NCI-H748 (cell line): ENCODE measurements around the gene RPL36AL.
"Not testable (repeated sequence)": the region's sequence is repeated elsewhere in the genome, so short reads cannot be mapped to it uniquely, and the experiment has no call there.

Experiments
- DNase-seq: peaks from one replicate; lab custom pipeline; 2025; ENCODE audit not compliant: unreplicated experiment; lab: John Stamatoyannopoulos, UW

Gene RPL36AL

DNA sequence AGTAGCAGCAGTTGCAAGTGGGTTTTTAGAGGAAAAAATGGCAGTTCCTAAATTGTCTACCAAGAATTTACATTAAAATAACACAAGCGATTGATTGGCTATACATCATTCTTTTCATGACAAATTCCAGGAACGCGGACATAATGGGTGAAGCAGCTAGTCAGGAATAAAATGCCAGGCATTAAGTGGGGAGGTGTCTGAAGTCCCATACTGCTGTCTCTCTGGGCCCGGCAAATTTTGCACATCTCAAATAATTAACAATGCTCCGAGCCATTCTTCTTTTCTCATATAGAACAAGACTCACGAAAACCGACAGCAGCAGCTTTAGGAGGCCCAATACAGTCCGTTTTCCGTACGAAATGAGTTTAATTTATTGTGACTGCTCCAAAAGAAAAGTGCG lies 696 bp downstream of the RPL36AL start:
- peak; percentile 45 for DNase-seq

GRCh38 chr14:49619273-49619672 lies 1.2 kb downstream of the RPL36AL start:
- not testable (repeated sequence) for DNase-seq

DNA sequence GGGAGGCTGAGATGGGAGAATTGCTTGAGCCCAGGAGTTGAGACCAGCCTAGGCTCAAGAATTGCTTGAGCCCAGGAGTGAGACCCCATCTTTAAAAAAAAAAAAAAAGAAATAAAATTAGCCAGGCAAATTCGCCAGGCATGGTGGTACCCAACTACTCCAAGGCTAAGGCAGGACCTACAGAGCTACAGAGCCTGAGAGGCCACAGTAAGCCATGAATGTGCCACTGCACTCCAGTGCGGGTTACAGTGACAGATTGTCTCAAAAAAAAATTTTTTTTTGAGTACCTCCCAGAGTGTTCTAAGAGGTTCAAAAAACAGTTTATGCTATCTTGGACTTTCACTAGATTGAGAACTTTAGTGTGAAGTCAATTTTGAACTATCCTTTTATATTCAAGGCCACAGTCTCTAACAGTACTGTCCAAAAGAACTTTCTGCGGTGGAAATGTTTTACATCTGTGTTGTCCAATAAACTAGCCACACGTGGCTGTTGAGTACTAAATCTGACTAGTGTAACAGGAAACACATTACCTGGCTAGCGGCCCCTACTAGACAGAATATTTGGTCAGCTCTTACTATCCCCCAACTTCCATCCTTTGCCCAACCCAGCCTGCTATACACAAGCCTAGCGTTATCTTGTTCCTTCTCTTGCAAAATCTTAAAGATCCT lies 2.4 kb downstream of the RPL36AL start:
- no peak for DNase-seq

DNA sequence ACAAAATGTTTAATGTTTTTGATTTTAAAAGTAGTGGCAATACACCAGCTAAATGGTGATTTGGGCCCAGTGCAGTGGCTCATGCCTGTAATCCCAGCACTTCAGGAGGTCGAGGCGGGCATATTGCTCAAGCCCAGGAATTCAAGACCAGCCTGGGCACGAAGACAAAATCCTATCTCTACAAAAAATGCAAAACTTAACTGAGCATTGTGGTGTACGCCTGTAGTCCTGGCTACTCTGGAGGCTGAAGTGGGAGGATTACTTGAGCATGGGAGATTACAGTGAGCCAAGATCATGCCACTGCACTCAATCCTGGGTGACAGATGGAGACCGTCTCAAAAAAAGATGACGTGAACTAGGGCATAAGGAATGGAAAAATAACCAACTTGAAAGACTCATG lies 4.7 kb downstream of the RPL36AL start:
- DNase-seq, result no peak

DNA sequence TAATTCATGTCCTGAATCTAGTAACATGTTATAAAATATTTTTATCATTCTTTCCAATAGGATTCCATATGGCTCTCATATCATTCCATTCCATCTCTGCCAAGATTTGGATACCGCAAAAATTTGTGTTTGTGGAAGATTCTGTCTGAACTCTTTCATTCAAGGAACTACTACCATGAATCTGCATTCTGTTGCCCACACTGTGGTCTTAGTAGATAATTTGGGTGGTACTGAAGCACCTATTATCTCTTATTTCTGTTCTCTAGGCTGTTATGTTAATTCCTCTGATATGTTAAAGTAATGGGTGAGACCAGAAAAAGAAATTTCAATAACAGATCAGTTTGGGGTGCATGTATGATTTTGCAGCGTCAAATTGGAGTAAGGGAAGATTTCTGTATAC lies 6.2 kb downstream of the RPL36AL start:
- no peak for DNase-seq

GRCh38 chr14:49612671-49613070 lies 7.8 kb downstream of the RPL36AL start:
- DNase-seq, result no peak

DNA sequence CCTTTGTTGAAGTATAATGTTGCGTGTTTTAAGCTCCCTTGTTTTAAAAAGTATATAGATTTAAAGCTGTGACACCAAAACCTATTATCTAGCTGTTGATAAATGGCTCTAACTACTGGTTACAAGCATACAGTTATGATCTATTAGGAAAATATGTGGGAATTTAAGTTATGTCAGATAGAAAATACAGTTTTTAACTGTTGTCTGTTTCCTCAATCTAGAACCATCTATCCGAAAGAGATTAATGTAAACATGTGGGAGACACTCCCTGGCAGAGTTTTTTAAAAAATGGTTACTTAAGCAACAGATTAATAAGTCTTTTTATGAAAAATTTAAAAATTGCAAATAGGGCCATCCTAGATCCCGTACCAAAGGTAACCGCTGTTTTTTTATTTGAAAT lies 8.2 kb downstream of the RPL36AL start:
- DNase-seq, result no peak

DNA sequence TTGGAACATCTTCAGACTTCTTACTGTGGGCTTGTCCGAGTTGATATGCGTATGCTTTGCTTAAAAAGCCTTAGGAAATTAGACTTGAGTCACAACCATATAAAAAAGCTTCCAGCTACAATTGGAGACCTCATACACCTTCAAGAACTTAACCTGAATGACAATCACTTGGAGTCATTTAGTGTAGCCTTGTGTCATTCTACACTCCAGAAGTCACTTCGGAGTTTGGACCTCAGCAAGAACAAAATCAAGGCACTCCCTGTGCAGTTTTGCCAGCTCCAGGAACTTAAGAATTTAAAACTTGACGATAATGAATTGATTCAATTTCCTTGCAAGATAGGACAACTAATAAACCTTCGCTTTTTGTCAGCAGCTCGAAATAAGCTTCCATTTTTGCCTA lies 12.8 kb downstream of the RPL36AL start:
- no peak for DNase-seq

- peak; percentile 89 for DNase-seq
These were observed 21.7 kb downstream of the RPL36AL start, which contains the start of gene LRR1 for GRCh38 chr14:49598485-49599300. Gene LRR1, plus strand, starts transcription at chr14:49598940. Its CDS starts 81 bp downstream, at chr14:49599021.

GRCh38 chr14:49598189-49598484 lies 22.3 kb downstream of the RPL36AL start:
- no peak for DNase-seq

DNA sequence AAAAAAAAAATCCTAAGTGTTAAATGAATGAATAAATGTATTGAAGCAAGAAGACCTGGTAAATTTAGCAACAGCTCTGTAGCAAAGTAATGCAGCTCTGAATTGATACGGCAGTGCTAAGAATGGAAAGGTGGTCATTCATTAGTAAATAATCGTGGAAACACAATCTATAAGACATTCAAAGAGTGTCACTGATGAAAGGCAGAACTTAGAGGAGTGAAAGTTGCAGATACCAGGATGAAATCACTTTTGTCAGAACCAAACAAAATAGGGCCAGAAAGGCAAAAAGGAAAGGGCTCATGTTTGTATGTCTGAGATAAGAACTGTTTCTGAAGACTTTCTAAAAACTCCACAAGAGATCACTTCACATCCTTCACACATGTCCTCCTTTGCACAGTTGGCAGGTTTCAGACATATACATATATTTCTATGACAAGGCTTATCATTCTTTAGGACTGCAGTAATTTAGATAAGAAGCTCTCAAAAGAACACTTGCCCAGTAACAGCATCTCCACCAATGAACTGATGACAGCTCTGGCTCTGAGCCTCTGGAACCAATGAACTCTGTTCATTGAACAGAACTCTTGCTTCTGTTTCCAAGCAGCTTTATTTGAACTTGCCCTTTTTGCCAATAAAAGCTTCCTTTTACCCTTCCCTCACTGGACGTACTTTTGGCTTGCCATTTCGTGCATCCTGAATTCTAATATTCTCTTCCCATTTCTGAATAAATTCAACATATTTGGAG lies 25.9 kb downstream of the RPL36AL start:
- no peak for DNase-seq

DNA sequence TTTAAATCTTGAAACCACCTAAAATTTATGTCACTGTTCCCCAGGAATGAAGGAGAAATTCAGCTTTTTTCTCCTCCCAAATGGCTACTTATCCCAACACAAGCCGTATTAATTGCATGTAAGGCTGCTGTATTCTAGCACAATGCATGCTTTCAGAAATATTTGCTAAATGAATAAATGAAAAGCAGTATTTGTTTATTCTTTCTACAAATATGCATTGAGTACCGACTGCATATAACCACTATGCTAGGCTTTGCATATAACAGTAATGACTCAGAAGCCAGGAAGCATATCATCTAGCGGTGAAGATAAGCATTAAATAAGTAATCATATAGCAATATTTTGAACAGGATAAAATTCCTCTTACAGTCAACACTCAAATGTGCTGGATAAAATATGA lies 27.4 kb downstream of the RPL36AL start:
- no peak for DNase-seq

DNA sequence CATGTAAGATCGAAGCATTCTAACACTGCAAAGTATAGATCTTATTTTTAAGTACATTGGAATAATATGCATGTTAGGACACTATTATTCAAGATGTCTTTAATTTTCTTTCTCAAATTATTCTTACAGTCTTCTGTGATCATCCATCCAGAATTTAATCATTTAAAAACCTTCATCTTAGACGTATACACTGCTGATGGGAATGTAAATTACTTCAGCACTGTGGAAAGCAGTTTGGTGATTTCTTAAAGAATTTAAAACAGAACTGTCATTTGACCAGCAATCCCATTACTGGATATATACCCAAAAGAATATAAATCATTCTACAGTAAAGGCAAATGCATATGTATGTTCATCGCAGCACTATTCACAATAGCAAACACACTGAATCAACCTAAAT lies 31.0 kb downstream of the RPL36AL start:
- no peak for DNase-seq

DNA sequence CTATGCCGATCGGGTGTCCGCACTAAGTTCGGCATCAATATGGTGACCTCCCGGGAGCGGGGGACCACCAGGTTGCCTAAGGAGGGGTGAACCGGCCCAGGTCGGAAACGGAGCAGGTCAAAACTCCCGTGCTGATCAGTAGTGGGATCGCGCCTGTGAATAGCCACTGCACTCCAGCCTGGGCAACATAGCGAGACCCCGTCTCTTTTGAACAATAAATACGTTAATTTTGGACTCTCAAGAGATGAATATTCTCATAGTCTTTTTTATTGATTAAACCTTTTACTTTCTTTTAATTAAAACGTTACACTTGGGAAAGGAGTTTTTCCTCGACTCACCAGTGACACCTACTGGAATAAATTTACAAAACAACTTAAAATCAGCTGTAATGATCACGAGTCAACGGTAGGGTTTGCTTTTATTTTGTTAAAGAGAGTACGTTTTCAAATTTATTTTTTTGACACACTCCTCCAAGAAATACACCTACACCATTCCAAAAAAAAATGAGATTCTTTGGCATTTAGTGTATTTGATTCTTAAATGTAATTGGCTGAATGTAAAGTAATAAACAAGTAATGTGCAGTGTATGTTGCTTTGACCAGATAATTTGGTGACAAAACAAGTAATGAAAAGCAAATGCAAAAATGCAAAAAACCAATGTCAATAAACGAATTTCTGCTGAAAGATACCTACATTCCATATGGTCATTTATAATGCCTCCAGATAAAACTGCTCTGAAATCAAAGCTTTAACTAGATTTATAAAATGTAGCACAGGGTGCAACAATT lies 33.6 kb downstream of the RPL36AL start:
- peak; percentile 69 for DNase-seq

DNA sequence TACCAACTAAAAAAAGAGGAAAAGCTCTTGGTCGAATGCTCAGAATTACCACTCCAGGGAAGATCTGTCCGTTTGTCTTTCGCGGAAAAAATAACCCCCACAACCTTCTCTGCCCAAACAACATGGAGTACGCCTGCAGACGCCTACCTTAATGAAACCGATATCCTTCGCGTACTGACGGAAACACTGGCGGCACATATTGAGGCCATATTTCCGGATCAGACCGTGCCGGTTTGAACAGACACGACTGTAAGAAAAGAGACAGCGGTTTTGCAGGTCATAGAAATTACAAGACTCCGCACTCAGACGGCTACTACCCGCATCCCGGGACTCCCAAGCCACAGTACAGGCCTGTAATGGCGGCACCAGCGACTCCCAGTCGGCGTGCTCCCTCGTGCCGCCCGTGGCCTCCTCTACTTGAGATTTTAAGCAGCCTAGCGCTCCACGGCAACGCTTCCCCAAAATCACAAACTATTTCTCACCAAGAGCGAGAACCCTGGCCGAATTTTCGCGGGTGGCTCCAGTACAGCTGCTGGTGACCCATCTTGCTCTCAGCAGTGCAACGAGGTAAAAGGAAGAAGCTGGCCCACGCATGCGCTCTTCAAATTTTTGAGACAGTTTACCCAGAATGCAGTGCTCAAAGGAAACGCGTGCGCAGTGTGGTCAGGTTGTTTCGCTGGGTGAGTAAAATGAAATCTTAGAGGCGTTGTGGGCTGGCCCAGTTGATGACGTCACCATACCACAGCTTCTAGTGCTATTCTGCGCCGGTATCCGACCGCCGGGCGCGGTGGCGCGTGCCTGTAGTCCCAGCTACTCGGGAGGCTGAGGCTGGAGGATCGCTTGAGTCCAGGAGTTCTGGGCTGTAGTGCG lies 34.4 kb downstream of the RPL36AL start, which contains the start of gene RPS29:
TSS of gene RPS29 (minus strand) at position 578 of the 870 bp plus-strand sequence. CDS start at position 544, 34 bp downstream.
- peak; percentile 98 for DNase-seq

GRCh38 chr14:49584981-49585640 lies 35.3 kb downstream of the RPL36AL start:
- DNase-seq, result not testable (repeated sequence)

DNA sequence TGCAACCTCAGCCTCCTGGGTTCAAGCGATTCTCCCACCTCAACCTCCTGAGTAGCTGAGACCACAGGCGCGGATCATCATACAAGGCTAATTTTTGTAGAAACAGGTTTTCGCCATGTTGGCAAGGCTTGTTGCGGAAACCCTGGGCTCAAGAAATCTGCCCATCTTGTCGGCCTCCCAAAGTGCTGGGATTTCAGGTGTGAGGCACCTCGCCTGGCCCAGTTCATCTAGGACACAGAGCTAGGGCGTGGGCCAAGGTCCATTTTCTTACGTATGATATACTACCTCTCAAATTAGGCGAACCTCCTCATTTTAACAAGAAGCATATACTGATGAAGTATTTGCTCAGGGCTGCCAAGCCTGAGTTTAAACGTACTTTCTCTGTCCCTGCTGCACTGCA lies 36.4 kb downstream of the RPL36AL start:
- DNase-seq, result no peak

GRCh38 chr14:49583629-49584028 lies 36.8 kb downstream of the RPL36AL start:
- no peak for DNase-seq

GRCh38 chr14:49582113-49582977 lies 38.1 kb downstream of the RPL36AL start:
- no peak for DNase-seq
